WTC11 (cell line): Measurements from ENCODE around the gene TNNC2.

Experiments
- AFF4 ChIP-seq: sonication (generic); formaldehyde crosslinking; IDR thresholded peaks from 2 replicates; pipeline ENCODE4 v1.8.1; 2023; ENCODE audit warnings: mild to moderate bottlenecking, missing genetic modification reagents, borderline replicate concordance
- ATF3 ChIP-seq: sonication (generic); formaldehyde crosslinking; conservative IDR thresholded peaks from 2 replicates; pipeline ENCODE4 v1.8.1; 2022; ENCODE audit warnings: mild to moderate bottlenecking, missing genetic modification reagents
- MAX ChIP-seq: sonication (generic); formaldehyde crosslinking; IDR thresholded peaks from 2 replicates; pipeline ENCODE4 v1.8.0; 2022; ENCODE audit warnings: mild to moderate bottlenecking, missing genetic modification reagents
- MYBL2 ChIP-seq: sonication (generic); formaldehyde crosslinking; IDR thresholded peaks from 2 replicates; pipeline ENCODE4 v1.8.1; 2023; ENCODE audit warnings: mild to moderate bottlenecking, moderate library complexity, missing genetic modification reagents
- NFE2L1 ChIP-seq: sonication (generic); formaldehyde crosslinking; IDR thresholded peaks from 2 replicates; pipeline ENCODE4 v1.8.1; 2023; ENCODE audit warnings: missing genetic modification reagents
- NFYB ChIP-seq: sonication (generic); formaldehyde crosslinking; conservative IDR thresholded peaks from 2 replicates; pipeline ENCODE4 v1.8.0; 2022; ENCODE audit warnings: low read depth, missing genetic modification reagents
- PRRX2 ChIP-seq: fragments of 250-450 bp; sonication (Bioruptor Pico); IDR thresholded peaks from 2 replicates; pipeline ENCODE4 v1.8.0; 2021; ENCODE audit warnings: mild to moderate bottlenecking
- ZNF121 ChIP-seq: sonication (generic); formaldehyde crosslinking; IDR thresholded peaks from 2 replicates; pipeline ENCODE4 v1.8.0; 2023; ENCODE audit warnings: missing genetic modification reagents
- TF ChIP-seq, protein P1 (sequence below): fragments of 200-600 bp; IDR thresholded peaks from 2 replicates; pipeline ENCODE4 v1.8.0; 2022; ENCODE audit warnings: antibody characterized with exemption
- TF ChIP-seq, protein P2 (sequence below): sonication (generic); formaldehyde crosslinking; IDR thresholded peaks from 2 replicates; pipeline ENCODE4 v1.8.0; 2022; ENCODE audit warnings: mild to moderate bottlenecking, missing genetic modification reagents

DNA sequence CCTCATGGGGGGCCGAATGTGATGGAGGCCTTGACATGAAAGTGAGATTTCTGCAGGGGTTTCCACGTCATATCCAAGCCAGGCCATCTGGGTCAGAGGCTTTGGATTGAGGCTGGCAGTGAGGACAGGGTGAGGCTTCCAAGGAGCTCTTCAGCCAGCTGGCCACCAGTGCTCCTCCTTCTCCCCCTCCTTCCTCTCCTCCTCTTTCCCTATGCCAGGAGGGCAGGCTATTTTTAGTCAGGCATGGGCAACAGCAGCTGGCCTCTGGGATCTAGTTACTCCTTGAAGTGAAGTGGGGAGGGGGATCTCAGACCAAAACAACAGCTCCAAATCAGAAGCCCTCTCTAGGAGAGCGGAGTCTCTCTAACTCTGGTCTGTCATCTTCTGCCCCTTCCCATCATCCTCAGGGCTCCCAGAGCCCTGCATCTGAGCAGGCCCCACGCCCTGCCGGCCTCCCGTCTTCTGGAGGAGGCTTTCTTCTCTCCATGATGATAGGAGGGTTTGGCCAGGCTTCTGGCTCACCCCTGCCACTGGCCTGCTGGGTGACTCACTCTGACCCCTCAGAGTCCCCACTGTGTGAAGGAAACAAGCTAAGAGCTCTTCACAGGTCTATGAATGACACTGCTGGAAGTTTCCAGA is 612 bp downstream of the TNNC2 start:
- no peak for TF ChIP-seq MAX
- no peak for TF ChIP-seq PRRX2 (CRISPR knock-in tag)
- TF ChIP-seq, protein P1, sequence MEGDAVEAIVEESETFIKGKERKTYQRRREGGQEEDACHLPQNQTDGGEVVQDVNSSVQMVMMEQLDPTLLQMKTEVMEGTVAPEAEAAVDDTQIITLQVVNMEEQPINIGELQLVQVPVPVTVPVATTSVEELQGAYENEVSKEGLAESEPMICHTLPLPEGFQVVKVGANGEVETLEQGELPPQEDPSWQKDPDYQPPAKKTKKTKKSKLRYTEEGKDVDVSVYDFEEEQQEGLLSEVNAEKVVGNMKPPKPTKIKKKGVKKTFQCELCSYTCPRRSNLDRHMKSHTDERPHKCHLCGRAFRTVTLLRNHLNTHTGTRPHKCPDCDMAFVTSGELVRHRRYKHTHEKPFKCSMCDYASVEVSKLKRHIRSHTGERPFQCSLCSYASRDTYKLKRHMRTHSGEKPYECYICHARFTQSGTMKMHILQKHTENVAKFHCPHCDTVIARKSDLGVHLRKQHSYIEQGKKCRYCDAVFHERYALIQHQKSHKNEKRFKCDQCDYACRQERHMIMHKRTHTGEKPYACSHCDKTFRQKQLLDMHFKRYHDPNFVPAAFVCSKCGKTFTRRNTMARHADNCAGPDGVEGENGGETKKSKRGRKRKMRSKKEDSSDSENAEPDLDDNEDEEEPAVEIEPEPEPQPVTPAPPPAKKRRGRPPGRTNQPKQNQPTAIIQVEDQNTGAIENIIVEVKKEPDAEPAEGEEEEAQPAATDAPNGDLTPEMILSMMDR, result no peak
- no peak for TF ChIP-seq ATF3 (CRISPR knock-in tag)
- TF ChIP-seq ZNF121 (CRISPR knock-in tag), result no peak
- TF ChIP-seq AFF4, result no peak
- no peak for TF ChIP-seq MYBL2 (CRISPR knock-in tag)
- TF ChIP-seq, protein P2, sequence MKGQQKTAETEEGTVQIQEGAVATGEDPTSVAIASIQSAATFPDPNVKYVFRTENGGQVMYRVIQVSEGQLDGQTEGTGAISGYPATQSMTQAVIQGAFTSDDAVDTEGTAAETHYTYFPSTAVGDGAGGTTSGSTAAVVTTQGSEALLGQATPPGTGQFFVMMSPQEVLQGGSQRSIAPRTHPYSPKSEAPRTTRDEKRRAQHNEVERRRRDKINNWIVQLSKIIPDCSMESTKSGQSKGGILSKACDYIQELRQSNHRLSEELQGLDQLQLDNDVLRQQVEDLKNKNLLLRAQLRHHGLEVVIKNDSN, result no peak
- no peak for TF ChIP-seq NFYB (CRISPR knock-in tag)
- TF ChIP-seq NFE2L1 (CRISPR knock-in tag), result no peak
